CD4-positive, alpha-beta T cell (primary cell): Measurements from ENCODE around the gene PCED1A. TPM values are rescaled to one million over a fixed set of nuclear protein-coding genes. Genes with fewer than 3 reads are reported as not detected.

Experiments
- ATAC-seq: fragments of 200-7000 bp; cut with Tn5 transposase; one replicate; pipeline ENCODE4 v1.10.0; 2022; ENCODE audit warnings: mild to moderate bottlenecking; ENCODE audit not compliant: poor library complexity
- CTCF ChIA-PET: fragments of 350-600 bp; sonication (Branson Sonifier 250); formaldehyde crosslinking; loops from one replicate; lab custom pipeline; 2021; ENCODE audit warnings: antibody characterized with exemption, inconsistent platforms; lab: Charles Lee
- POLR2A ChIA-PET: fragments of 350-600 bp; sonication (Branson Sonifier 250); formaldehyde crosslinking; loops from one replicate; lab custom pipeline; 2021; ENCODE audit warnings: antibody characterized with exemption, inconsistent platforms; lab: Charles Lee
- DNase-seq, 14 experiments: peaks; one replicate each; pipeline ENCODE4 v3.0.0-alpha.2; 2013 to 2020; ENCODE audit warnings: mixed read lengths in 2 of 14
- H3K27ac ChIP-seq, 2 donors: one replicate each; pipeline versions ENCODE4 v1.5.1 to v1.7.0; 2013; ENCODE audit warnings: low read length in 2 of 2, low read depth in 1 of 2, mild to moderate bottlenecking in 1 of 2
- H3K27me3 ChIP-seq, 2 experiments: 1 replicate in 1 of 2; 2 replicates in 1 of 2; pipeline versions ENCODE4 v1.6.1 to v1.7.0; 2013; ENCODE audit warnings: low read length in 2 of 2, control low read depth in 1 of 2, mild to moderate bottlenecking in 1 of 2, moderate library complexity in 1 of 2; ENCODE audit not compliant: insufficient read depth in 2 of 2, control insufficient read depth in 1 of 2
- H3K36me3 ChIP-seq: one replicate; pipeline ENCODE4 v1.6.1; 2013; ENCODE audit warnings: low read length, control low read depth; ENCODE audit not compliant: insufficient read depth
- H3K4me1 ChIP-seq: one replicate; pipeline ENCODE4 v1.6.1; 2013; ENCODE audit warnings: low read length, control low read depth; ENCODE audit not compliant: insufficient read depth
- H3K4me3 ChIP-seq: one replicate; pipeline ENCODE4 v1.5.1; 2013; ENCODE audit warnings: mild to moderate bottlenecking, low read length, moderate library complexity
- H3K9me3 ChIP-seq, 2 experiments: 1 replicate in 1 of 2; 2 replicates in 1 of 2; pipeline versions ENCODE4 v1.6.1 to v1.7.0; 2013; ENCODE audit warnings: low read length in 2 of 2, mild to moderate bottlenecking in 2 of 2, control low read depth in 1 of 2, moderate library complexity in 1 of 2; ENCODE audit not compliant: control insufficient read depth in 1 of 2, insufficient read depth in 1 of 2
- H3K27ac Mint-ChIP-seq: one replicate; pipeline ENCODE4 v1.8.0; 2020; ENCODE audit warnings: mixed read lengths
- H3K27me3 Mint-ChIP-seq: one replicate; pipeline ENCODE4 v1.8.0; 2021; ENCODE audit warnings: mixed read lengths
- H3K36me3 Mint-ChIP-seq: one replicate; pipeline ENCODE4 v1.8.0; 2021; ENCODE audit warnings: low read depth, mixed read lengths
- H3K4me1 Mint-ChIP-seq: one replicate; pipeline ENCODE4 v1.8.0; 2021; ENCODE audit warnings: low read depth, mixed read lengths
- H3K4me3 Mint-ChIP-seq: one replicate; pipeline ENCODE4 v1.8.0; 2020; ENCODE audit warnings: mild to moderate bottlenecking, mixed read lengths
- H3K9me3 Mint-ChIP-seq: one replicate; pipeline ENCODE4 v1.8.0; 2020; ENCODE audit warnings: mixed read lengths
- CTCF ChIP-seq: fragments of 200-600 bp; IDR thresholded peaks from one replicate; pipeline ENCODE4 v1.8.0; 2022; ENCODE audit warnings: antibody characterized with exemption, mild to moderate bottlenecking
- intact Hi-C, 2 experiments: fragments of 100-400 bp; cut with DNase I in 1 of 2; cut with micrococcal nuclease in 1 of 2; formaldehyde crosslinking; loops; one replicate each; pipeline versions ENCODE4 v1.15.1 to v1.9.0; 2023 to 2025; cut with DNase I, micrococcal nuclease
- total RNA-seq, 174 experiments: library from RNA in 2 of 174; stranded (reverse) in 2 of 174; gene quantifications; one replicate each; pipeline ENCODE4 v1.2.3 and lab custom pipeline; 2021 to 2026

PCED1A gene
- total RNA-seq, 2 experiments from 2014 or later = 69.2 to 69.7 TPM

DNA sequence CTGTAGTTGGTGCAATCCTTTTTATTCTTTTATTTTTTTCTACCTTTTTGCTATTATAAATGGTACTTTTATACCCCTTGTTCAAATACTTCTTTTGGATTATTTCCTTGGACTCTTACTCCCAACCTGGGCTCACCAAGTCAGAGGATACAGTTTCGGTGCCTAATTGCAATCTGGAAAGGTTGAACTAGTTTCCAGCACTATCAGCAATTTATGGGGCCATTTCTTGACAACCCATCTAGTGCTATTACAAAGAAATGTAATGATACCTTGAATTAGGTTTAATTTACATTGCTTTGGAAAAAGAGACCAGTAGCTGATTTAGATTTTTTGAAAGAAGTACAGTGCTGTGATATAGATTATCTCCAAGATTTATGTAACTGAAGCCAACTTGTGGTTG, 38.1 kb upstream of the PCED1A start:
- Mint-ChIP-seq H3K4me3 (no peak overlapping the region), H3K36me3 (peaks cover 22% of the 10 kb centered on the region), H3K27ac (no peak overlapping the region), H3K27me3 (no peaks in the 10 kb centered on the region), H3K4me1 (peaks cover 55% of the 10 kb centered on the region), H3K9me3 (no peaks in the 10 kb centered on the region)
- no peak for TF ChIP-seq CTCF
- DNase-seq (no peak), ATAC-seq (no peak)
- ChIA-PET CTCF (no interaction called here), POLR2A (no interaction called here)
- Histone ChIP-seq H3K4me1 (peaks cover 37% of the 10 kb centered on the region), H3K9me3 (no peaks in the 10 kb centered on the region), H3K36me3 (peaks cover 4% of the 10 kb centered on the region), H3K27me3 (no peaks in the 10 kb centered on the region), H3K4me3 (no peak overlapping the region), H3K27ac (no peak overlapping the region)
- intact Hi-C loops = loop anchor here in 1 of 2 experiments (10.0 kb wide), 2 partner anchors 166 to 354 kb away; partner anchors contain the start of genes GNRH2 and MRPS26

DNA sequence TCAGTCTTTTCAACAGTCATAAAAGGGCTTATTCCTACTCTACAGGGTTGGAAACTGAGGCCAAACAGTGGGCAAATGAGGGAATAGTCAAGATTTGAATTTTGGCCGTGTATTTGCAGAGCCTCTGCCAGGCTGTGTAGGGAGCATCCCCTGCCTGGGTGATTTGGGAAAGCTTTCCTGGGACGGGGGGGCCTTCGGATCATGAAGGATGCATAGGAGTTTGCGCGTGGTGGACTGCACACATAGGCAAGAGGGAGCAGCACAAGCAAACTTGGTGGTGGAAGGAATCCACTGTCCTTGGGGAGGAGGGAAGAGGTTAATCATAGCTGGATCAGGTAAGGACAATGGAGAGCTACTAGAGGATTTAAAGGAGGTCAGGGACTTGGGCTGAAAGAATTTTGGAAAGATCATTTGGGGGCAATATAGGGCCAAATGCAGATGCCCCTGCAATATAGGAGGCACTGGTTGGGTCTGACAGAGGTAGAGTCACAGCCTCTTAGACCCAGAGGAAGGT, 35.3 kb upstream of the PCED1A start:
- H3K27me3 ChIP-seq = peaks cover 0 to 3% of the 10 kb centered on the region in 2 experiments
- ATAC-seq = no peak
- Mint-ChIP-seq H3K27me3 (no peaks in the 10 kb centered on the region), H3K4me1 (peaks cover 61% of the 10 kb centered on the region), H3K27ac (peak overlapping the region; percentile 16), H3K4me3 (peak overlapping the region; percentile 87), H3K36me3 (peaks cover 23% of the 10 kb centered on the region), H3K9me3 (no peaks in the 10 kb centered on the region)
- H3K27ac ChIP-seq = no peak overlapping the region
- intact Hi-C loops = loop anchor here in 1 of 2 experiments (10.0 kb wide), 2 partner anchors 169 to 351 kb away; partner anchors contain the start of genes GNRH2 and MRPS26
- peaks cover 4% of the 10 kb centered on the region for H3K36me3 ChIP-seq
- POLR2A ChIA-PET = no interaction called here
- no peak for TF ChIP-seq CTCF
- no peak overlapping the region for H3K4me3 ChIP-seq
- CTCF ChIA-PET = no interaction called here
- H3K4me1 ChIP-seq = peaks cover 50% of the 10 kb centered on the region
- DNase-seq = no peak
- no peaks in the 10 kb centered on the region for H3K9me3 ChIP-seq

DNA sequence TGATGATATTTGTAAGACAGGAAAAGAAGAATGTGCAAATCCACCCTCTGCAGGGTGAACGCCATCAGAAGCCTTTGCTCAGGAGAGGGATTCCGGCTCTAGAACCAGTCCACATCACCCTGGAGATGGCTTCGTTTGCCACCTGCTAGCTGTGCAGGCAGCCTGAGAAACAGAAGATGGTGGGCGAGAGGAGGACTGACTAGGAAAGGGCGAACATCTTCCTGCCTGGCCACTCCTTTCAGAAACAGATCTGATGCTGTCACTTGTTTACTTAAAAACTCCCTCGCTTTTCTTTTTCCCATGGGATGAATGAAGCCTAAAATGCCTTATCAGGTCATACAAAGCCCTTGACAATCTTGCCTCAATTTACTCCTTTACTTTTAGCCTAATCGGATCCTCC, 34.0 kb upstream of the PCED1A start:
- Mint-ChIP-seq H3K27me3 (no peaks in the 10 kb centered on the region), H3K4me3 (peak overlapping the region; percentile 87), H3K9me3 (no peaks in the 10 kb centered on the region), H3K36me3 (peaks cover 23% of the 10 kb centered on the region), H3K4me1 (peaks cover 52% of the 10 kb centered on the region), H3K27ac (peak overlapping the region; percentile 15)
- Histone ChIP-seq H3K4me3 (peak overlapping the region; percentile 91), H3K27me3 (peaks cover 0 to 3% of the 10 kb centered on the region in 2 experiments), H3K27ac (no peak overlapping the region), H3K36me3 (peaks cover 2% of the 10 kb centered on the region), H3K4me1 (peaks cover 46% of the 10 kb centered on the region), H3K9me3 (no peaks in the 10 kb centered on the region)
- ChIA-PET CTCF (no interaction called here), POLR2A (interaction anchor here (0.9 kb wide), 1 partner anchor 26 kb away, joined by 3 read pairs; no protein-coding TSS in a partner anchor)
- DNase-seq (peak in 2 of 14 experiments; percentile 13 to 32), ATAC-seq (no peak)
- intact Hi-C loops = loop anchor here (5.0 to 10.0 kb wide), 6 partner anchors 108 to 350 kb away; partner anchors contain the start of genes GNRH2 (in 1 of the 2), IDH3B (in 1 of the 2) and MRPS26 (in 1 of the 2)
- TF ChIP-seq CTCF = no peak
